ENCODE data around the gene BCAR3.

DNA sequence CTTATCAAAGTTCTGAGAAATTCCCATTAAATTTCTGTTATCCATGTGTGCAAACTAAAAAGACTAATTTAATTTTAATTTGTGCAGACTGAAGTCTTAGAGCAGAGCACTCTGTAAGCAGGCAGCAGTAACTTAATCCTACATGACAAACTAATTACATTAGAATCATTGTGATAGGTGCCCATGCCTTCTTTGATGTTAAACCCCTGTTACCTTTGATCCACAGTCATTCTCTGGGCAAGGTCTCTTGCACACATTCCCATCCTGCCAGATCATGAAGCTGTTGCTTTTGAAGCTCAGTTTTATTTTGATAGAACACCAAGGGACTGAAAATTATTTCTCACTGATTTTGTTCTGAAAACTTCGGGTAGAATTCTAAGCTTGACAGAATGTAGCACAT lies 77.2 kb downstream of the BCAR3 start:
- TF ChIP-seq, protein P1, sequence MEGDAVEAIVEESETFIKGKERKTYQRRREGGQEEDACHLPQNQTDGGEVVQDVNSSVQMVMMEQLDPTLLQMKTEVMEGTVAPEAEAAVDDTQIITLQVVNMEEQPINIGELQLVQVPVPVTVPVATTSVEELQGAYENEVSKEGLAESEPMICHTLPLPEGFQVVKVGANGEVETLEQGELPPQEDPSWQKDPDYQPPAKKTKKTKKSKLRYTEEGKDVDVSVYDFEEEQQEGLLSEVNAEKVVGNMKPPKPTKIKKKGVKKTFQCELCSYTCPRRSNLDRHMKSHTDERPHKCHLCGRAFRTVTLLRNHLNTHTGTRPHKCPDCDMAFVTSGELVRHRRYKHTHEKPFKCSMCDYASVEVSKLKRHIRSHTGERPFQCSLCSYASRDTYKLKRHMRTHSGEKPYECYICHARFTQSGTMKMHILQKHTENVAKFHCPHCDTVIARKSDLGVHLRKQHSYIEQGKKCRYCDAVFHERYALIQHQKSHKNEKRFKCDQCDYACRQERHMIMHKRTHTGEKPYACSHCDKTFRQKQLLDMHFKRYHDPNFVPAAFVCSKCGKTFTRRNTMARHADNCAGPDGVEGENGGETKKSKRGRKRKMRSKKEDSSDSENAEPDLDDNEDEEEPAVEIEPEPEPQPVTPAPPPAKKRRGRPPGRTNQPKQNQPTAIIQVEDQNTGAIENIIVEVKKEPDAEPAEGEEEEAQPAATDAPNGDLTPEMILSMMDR (IDR thresholded peaks at IDR 0.05): no peak
- TF ChIP-seq EP300 (IDR thresholded peaks at IDR 0.05): no peak

Data from esophagus muscularis mucosa (tissue), 3 donors.